ENCODE data around the gene DCTN4. TPM values are rescaled to one million over a fixed set of nuclear protein-coding genes. Genes with fewer than 3 reads are reported as not detected.
"Not testable (repeated sequence)": the region's sequence is repeated elsewhere in the genome, so short reads cannot be mapped to it uniquely, and the experiment has no call there.

DCTN4 gene
- 10 to 100 TPM; 31.7 to 49.0 TPM for total RNA-seq

DNA sequence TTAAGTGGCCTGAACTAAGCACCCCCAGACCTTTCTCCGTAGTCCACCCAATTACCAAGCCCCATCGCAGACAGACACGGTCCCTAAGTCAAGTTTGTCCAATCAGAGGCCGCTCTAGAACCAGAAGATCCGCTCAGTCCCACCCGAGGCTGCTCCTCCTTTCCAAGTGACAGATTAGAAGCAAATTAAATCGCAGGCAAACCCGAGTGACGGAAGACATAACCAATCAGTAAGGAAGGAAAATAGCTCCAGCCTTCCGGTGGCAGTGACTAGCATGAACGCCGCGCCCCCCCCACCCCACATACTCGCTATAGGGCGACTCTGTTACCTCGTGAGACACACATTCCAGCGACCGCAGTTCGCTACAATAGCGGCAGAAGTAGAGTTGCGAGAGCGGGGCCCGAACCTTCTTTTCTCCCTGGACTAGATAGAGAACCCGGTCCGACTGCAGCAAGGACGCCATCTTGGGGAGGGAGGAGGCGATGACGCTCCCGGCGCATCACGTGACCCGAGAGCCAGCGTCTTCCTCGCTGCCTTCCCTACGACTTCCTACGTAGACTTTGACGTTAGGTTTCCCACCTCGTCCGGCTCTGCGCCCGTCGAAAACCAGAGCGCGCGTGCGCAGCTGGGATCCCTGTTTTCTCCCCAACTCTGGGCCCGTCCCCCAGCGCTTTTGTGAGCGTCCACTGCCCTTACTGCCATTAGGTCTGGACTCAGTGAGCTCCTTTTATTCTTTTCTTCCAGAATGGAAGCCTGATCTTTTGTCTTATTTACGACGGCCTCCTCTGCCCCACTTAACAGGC is at the start of gene DCTN4:
Gene DCTN4, minus strand, starts transcription at position 487 of the 803 bp plus-strand sequence. Its CDS starts 24 bp downstream, at position 463.
- Mint-ChIP-seq H3K4me3 (no peak within 1 kb of the TSS), H3K36me3 (ENCODE audit: low read depth) (peaks cover 30% of the 10 kb centered on the region), H3K9me3 (ENCODE audit: low read depth) (no peaks in the 10 kb centered on the region), H3K27me3 (no peaks in the 10 kb centered on the region), H3K27ac (no peak within 1 kb of the TSS), H3K4me1 (peaks cover 37% of the 10 kb centered on the region)
- POLR2A ChIA-PET: interaction anchor here (0.6 to 2.0 kb wide), 9 partner anchors 17 to 667 kb away, joined by 3 to 9 read pairs (median 4); partner anchors contain the start of genes CCDC69, IRGM and SMIM3
- CTCF ChIA-PET: interaction anchor here (0.6 to 2.9 kb wide), 11 partner anchors 16 to 309 kb away, joined by 3 to 18 read pairs (median 5); partner anchors contain the start of genes IRGM, RBM22 and SMIM3
- intact Hi-C loops (cut with DNase I, micrococcal nuclease): loop anchor here (1.0 to 5.0 kb wide), 11 partner anchors 16 to 494 kb away; partner anchors contain the start of genes RBM22 (in 2 of the 2), GM2A (in 1 of the 2), SMIM3 (in 1 of the 2) and TCOF1 (in 1 of the 2)
- DNase-seq (peak; percentile 96), ATAC-seq (peak; percentile 96)

DNA sequence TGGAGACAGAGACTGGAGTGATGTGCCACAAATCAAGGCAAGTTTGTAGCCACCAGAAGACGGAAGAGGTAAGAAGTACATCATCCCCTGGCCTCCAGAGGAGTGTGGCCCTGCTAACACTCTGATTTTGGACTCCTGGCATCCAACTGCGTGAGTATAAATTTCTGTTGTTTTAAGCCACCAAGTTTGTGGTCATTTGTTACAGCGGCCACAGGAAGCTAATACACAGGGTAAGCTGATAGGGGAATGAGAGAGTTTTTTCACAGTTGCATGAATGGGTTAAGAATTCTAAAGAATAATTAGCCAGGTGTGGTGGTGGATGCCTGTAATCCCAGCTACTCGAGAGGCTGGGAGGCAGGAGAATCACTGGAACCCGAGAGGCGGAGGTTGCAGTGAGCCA is 45.6 kb upstream of the DCTN4 start:
- Mint-ChIP-seq H3K9me3 (ENCODE audit: low read depth) (no peaks in the 10 kb centered on the region), H3K27ac (no peak overlapping the region), H3K27me3 (no peaks in the 10 kb centered on the region), H3K4me3 (no peak overlapping the region), H3K36me3 (ENCODE audit: low read depth) (no peaks in the 10 kb centered on the region), H3K4me1 (peaks cover 10% of the 10 kb centered on the region)
- DNase-seq (no peak), ATAC-seq (no peak)
- ChIA-PET CTCF (interaction anchor here (0.7 to 4.5 kb wide), 4 partner anchors 26 to 360 kb away, joined by 3 to 19 read pairs (median 4); partner anchors contain the start of genes IRGM and SMIM3), POLR2A (no interaction called here)
- intact Hi-C loops (cut with DNase I, micrococcal nuclease): loop anchor here in 1 of 2 experiments (5.0 kb wide), 1 partner anchor 358 kb away; no protein-coding TSS in a partner anchor

DNA sequence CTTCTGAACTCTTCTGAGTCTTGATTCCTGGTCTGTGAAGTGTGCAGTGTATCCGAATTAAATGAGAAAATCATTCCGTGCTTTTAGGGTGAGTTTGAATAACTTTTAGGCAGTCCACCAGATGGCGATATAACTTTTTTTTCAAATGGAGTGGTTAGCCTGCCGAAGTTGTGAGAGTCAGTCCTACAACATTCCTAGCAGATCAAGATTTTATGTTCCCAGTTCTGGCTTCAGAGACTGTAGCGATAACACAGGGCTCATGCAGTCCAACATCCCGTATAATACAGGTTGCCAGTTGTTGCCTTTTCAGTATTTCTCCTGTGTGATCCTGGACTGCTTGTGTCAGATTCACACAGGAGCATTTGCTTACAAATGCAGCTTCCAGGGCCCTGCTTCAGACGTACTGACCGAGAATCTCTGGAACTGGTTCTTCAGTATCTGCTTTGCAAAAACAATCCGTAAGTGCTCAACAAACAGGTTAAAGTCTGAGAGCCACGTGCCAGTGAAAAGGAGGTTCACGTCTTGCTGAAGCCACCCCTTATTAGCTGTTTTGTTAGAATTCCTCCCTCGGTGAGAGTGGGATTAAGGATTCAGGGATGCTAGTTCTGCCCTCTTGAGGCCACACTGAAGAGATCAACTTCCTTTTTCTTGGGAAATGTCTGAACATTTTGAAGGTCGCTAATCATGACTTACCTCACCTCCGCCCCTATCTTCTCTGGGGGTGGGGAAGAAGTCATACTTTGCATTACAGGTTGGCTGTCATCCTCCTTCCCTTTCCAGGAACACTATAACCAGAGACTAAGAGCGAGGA is 42.5 kb upstream of the DCTN4 start:
- POLR2A ChIA-PET: no interaction called here
- peak; percentile 26 for DNase-seq
- intact Hi-C loops (cut with DNase I, micrococcal nuclease): loop anchor here (1.0 to 5.0 kb wide), 3 partner anchors 46 to 361 kb away; no protein-coding TSS in a partner anchor
- Mint-ChIP-seq H3K27ac (no peak overlapping the region), H3K36me3 (ENCODE audit: low read depth) (peaks cover 9% of the 10 kb centered on the region), H3K4me3 (no peak overlapping the region), H3K4me1 (peaks cover 22% of the 10 kb centered on the region), H3K9me3 (ENCODE audit: low read depth) (no peaks in the 10 kb centered on the region), H3K27me3 (no peaks in the 10 kb centered on the region)
- CTCF ChIA-PET: interaction anchor here (0.6 to 3.3 kb wide), 25 partner anchors 10 to 481 kb away, joined by 3 to 45 read pairs (median 5); partner anchors contain the start of genes IRGM and RBM22
- ATAC-seq: peak; percentile 78

DNA sequence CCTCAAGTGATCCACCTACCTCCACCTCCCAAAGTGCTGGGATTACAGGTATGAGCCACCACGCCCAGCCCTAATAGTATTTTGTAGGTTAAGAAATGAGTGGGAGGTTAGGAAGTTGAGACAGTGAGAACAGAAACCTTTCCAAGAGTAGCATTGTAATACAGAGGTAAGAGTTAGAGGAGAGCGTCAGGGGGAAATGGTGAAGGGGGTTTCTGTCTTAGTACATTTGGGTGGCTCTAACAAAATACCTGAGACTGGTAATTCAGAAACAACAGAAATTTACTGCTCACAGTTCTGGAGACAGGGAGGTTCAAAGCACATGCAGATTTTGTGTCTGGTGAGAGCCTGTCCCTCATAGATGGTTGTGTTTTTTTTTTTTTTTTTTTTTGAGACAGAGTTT is 38.6 kb upstream of the DCTN4 start:
- intact Hi-C loops (cut with DNase I, micrococcal nuclease): no loop called here
- ATAC-seq (peak; percentile 64), DNase-seq (no peak)
- Mint-ChIP-seq H3K9me3 (ENCODE audit: low read depth) (no peaks in the 10 kb centered on the region), H3K27ac (peak overlapping the region; percentile 32), H3K4me3 (no peak overlapping the region), H3K36me3 (ENCODE audit: low read depth) (peaks cover 15% of the 10 kb centered on the region), H3K27me3 (no peaks in the 10 kb centered on the region), H3K4me1 (peaks cover 32% of the 10 kb centered on the region)
- POLR2A ChIA-PET: no interaction called here
- CTCF ChIA-PET: no interaction called here

DNA sequence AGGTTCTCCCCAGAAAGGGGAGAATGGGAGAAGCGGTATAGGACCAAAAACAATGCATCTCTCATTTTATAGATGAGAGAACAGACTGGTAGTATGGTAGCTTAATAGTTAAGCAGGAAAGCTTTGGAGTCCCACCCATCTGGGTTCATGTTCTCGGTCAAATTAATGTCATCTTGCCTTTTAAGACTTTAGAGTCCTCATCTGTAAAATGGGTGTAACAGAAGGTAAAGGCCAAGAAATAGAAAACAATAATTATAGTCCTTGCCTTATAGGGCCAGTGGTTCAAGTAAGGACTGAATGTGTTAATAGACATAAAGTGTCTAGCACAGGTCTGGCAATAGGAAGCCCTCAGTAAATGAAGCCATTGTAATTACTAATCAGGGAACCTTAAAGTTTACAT is 36.1 kb upstream of the DCTN4 start:
- ChIA-PET CTCF (interaction anchor here (0.7 to 1.8 kb wide), 2 partner anchors 52 to 132 kb away, joined by 3 to 6 read pairs; partner anchors contain the start of gene IRGM), POLR2A (no interaction called here)
- Mint-ChIP-seq H3K4me3 (no peak overlapping the region), H3K4me1 (peaks cover 38% of the 10 kb centered on the region), H3K9me3 (ENCODE audit: low read depth) (no peaks in the 10 kb centered on the region), H3K27ac (no peak overlapping the region), H3K36me3 (ENCODE audit: low read depth) (peaks cover 15% of the 10 kb centered on the region), H3K27me3 (no peaks in the 10 kb centered on the region)
- no peak for DNase-seq
- no peak for ATAC-seq
- intact Hi-C loops (cut with DNase I, micrococcal nuclease): no loop called here

DNA sequence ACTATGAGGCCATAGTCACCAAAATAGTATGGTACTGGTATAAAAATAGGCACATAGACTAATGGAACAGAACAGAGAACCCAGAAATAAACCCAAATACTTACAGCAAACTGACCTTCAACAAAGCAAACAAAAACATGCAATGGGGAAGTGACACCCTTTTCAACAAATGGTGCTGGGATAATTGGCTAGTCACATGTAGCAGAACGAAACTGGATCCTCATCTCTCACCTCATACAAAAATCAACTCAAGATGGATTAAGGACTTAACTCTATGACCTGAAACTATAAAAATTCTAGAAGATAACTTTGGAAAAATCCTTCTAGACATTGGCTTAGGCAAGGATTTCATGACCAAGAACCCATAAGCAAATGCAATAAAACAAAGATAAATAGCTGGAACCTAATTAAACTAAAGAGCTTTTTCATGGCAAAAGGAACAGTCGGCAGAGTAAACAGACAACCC is 34.6 kb upstream of the DCTN4 start:
- H3K27ac Mint-ChIP-seq; H3K27me3 Mint-ChIP-seq; intact Hi-C loops (cut with DNase I, micrococcal nuclease); POLR2A ChIA-PET; DNase-seq; ATAC-seq; H3K9me3 Mint-ChIP-seq (ENCODE audit: low read depth); H3K4me3 Mint-ChIP-seq: not testable (repeated sequence)
- CTCF ChIA-PET: interaction anchor here (1.4 to 1.8 kb wide), 2 partner anchors 10 to 53 kb away, joined by 3 to 4 read pairs; partner anchors contain the start of gene IRGM
- Mint-ChIP-seq H3K36me3 (ENCODE audit: low read depth) (peaks cover 17% of the 10 kb centered on the region), H3K4me1 (peaks cover 53% of the 10 kb centered on the region)

DNA sequence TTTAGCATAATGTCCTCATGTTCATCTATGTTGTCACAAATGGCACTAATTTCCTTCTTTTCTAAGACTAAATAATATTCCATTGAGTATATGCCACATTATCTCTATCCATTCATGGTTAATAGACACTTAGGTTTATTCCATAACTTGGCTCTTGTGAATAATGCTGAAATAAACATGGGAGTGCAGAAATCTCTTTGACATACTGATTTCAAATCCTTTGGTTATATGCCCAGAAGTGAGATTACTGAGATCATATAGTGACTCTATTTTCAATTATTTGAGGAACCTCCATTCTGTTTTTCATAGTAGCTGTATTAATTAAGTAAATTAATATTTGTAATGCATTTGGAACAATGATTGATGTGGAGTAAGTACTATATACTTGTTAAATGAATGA is 32.7 kb upstream of the DCTN4 start:
- DNase-seq: no peak
- H3K27ac Mint-ChIP-seq: peak overlapping the region; percentile 28
- ATAC-seq: no peak
- peaks cover 60% of the 10 kb centered on the region for H3K4me1 Mint-ChIP-seq
- ChIA-PET POLR2A (no interaction called here), CTCF (interaction anchor here (1.3 to 4.7 kb wide), 5 partner anchors 8 to 56 kb away, joined by 3 to 36 read pairs (median 17); partner anchors contain the start of genes IRGM and SMIM3)
- no peaks in the 10 kb centered on the region for H3K9me3 Mint-ChIP-seq (ENCODE audit: low read depth)
- no peaks in the 10 kb centered on the region for H3K27me3 Mint-ChIP-seq
- peaks cover 13% of the 10 kb centered on the region for H3K36me3 Mint-ChIP-seq (ENCODE audit: low read depth)
- H3K4me3 Mint-ChIP-seq: no peak overlapping the region
- intact Hi-C loops (cut with DNase I, micrococcal nuclease): loop anchor here in 1 of 2 experiments (2.0 kb wide), 3 partner anchors 55 to 421 kb away; partner anchors contain the start of gene IRGM

DNA sequence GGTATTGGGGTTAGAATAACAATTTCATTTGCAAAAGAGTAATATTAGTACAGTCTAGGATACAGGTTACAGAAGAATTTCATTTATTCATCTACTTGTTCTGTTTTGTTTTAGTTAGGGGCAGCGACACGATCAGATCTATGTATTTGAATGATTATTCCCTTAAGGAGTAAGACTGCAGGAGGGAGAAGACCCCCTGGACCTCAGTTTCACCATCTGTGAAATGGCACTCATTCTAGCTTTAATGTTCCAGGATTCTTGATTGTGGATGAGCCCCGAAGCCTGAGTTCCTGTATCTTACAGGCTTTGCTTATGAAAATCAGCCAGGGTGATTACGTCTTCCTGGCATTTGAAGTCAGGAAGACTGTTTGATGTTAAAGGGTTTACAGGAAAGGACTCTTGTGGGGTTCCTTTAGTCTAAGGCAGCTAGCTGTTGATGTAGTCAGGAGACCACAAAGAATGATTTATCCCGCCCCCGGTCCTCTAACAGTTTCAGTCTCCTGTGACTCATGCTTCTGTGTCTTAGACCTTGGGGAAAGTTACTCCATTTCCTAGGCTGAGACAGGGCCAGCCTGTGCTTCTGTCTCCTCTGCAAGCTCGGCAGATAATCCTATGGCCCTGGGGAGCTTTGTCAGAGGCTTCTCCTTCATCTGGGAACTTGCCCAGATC is 31.3 kb upstream of the DCTN4 start:
- intact Hi-C loops (cut with DNase I, micrococcal nuclease): loop anchor here (1.0 to 10.0 kb wide), 7 partner anchors 11 to 423 kb away; partner anchors contain the start of genes IRGM (in 1 of the 2) and TNIP1 (in 1 of the 2)
- peak; percentile 98 for ATAC-seq

DNA sequence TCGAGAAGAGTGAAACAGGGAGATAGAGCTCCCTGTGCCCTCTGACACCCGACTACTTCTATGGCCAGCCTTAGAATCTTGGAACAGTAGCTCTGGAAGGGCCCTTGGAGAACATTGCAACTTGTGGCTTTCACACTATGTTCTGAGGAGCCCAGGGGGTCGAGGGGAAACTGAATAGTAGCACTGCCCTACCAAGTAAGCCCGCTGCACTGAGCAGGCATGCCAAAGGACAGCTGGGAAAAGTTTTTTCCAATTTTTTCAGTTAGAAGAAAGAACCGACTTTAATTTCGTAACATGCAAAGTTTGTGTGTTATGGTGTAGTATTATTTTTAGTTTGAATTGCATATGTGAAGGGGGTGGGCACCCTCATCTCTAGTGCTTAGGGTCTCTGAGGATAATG is 30.6 kb upstream of the DCTN4 start:
- ChIA-PET POLR2A (interaction anchor here (1.1 to 2.6 kb wide), 4 partner anchors 11 to 88 kb away, joined by 3 to 12 read pairs (median 8); partner anchors contain the start of genes DCTN4, IRGM, RBM22 and SMIM3), CTCF (interaction anchor here (0.6 to 4.7 kb wide), 7 partner anchors 11 to 767 kb away, joined by 3 to 36 read pairs (median 8); partner anchors contain the start of genes DCTN4, IRGM, RBM22 and SMIM3)
- peak overlapping the region; percentile 56 for H3K4me3 Mint-ChIP-seq
- peaks cover 4% of the 10 kb centered on the region for H3K9me3 Mint-ChIP-seq (ENCODE audit: low read depth)
- H3K4me1 Mint-ChIP-seq: peaks cover 69% of the 10 kb centered on the region
- no peaks in the 10 kb centered on the region for H3K27me3 Mint-ChIP-seq
- peaks cover 24% of the 10 kb centered on the region for H3K36me3 Mint-ChIP-seq (ENCODE audit: low read depth)
- ATAC-seq: no peak
- no peak for DNase-seq
- H3K27ac Mint-ChIP-seq: peak overlapping the region; percentile 88
- intact Hi-C loops (cut with DNase I, micrococcal nuclease): loop anchor here in 1 of 2 experiments (10.0 kb wide), 1 partner anchor 295 kb away; the partner anchor contains the start of gene TNIP1

More for the DNA sequence above, 31.3 kb upstream of the DCTN4 start:
- H3K4me3 Mint-ChIP-seq: peak overlapping the region; percentile 56
- DNase-seq: peak; percentile 88
- peak overlapping the region; percentile 88 for H3K27ac Mint-ChIP-seq
- ChIA-PET POLR2A (interaction anchor here (0.7 to 2.6 kb wide), 4 partner anchors 31 to 434 kb away, joined by 5 to 12 read pairs (median 8); partner anchors contain the start of genes CCDC69, DCTN4, IRGM and RBM22), CTCF (interaction anchor here (0.5 to 4.7 kb wide), 10 partner anchors 9 to 766 kb away, joined by 3 to 36 read pairs (median 4); partner anchors contain the start of genes DCTN4, IRGM, RBM22 and SMIM3)
- H3K36me3 Mint-ChIP-seq (ENCODE audit: low read depth): peaks cover 23% of the 10 kb centered on the region
- peaks cover 65% of the 10 kb centered on the region for H3K4me1 Mint-ChIP-seq
- H3K27me3 Mint-ChIP-seq: no peaks in the 10 kb centered on the region
- H3K9me3 Mint-ChIP-seq (ENCODE audit: low read depth): peaks cover 4% of the 10 kb centered on the region

DNA sequence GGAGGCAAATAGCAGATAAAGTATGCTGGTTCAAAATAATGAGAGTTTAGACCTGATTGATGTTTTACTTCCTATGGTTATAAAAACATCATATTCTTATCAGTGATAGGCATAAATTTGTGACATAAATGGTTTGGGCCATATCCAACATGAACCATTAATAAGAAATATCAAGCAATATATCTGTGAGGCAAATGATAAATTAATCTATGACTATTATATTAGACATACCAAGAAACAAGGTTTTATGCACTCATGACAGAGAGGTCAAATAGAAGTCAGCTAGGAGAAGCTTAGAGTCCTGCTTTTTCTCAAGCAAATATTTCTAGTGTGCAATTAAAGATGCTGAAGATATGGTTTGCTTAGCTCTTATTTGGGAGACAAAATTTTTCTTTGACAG is 30.2 kb upstream of the DCTN4 start:
- intact Hi-C loops (cut with DNase I, micrococcal nuclease): loop anchor here in 1 of 2 experiments (10.0 kb wide), 1 partner anchor 296 kb away; the partner anchor contains the start of gene TNIP1
- peaks cover 74% of the 10 kb centered on the region for H3K4me1 Mint-ChIP-seq
- H3K4me3 Mint-ChIP-seq: peak overlapping the region; percentile 28
- peaks cover 4% of the 10 kb centered on the region for H3K9me3 Mint-ChIP-seq (ENCODE audit: low read depth)
- DNase-seq (no peak), ATAC-seq (no peak)
- peaks cover 27% of the 10 kb centered on the region for H3K36me3 Mint-ChIP-seq (ENCODE audit: low read depth)
- CTCF ChIA-PET: interaction anchor here (0.7 to 4.7 kb wide), 6 partner anchors 11 to 88 kb away, joined by 3 to 36 read pairs (median 12); partner anchors contain the start of genes DCTN4, IRGM, RBM22 and SMIM3
- POLR2A ChIA-PET: interaction anchor here (1.1 to 2.6 kb wide), 4 partner anchors 10 to 88 kb away, joined by 3 to 12 read pairs (median 8); partner anchors contain the start of genes DCTN4, IRGM, RBM22 and SMIM3
- no peaks in the 10 kb centered on the region for H3K27me3 Mint-ChIP-seq
- peak overlapping the region; percentile 88 for H3K27ac Mint-ChIP-seq
